GM13977 (cell line): ENCODE measurements around the gene MAP3K6.

Experiments
- DNase-seq: peaks from one replicate; pipeline ENCODE4 v3.0.0; 2012; ENCODE audit warnings: low spot score
- in situ Hi-C: fragments of 300-500 bp; cut with MboI; formaldehyde crosslinking; loops from one replicate; pipeline ENCODE4 v1.12.0; 2022; ENCODE audit warnings: low sequenced_read_pairs, low pct_unique_long_range_greater_than_20kb, mixed read lengths, inconsistent platforms; ENCODE audit not compliant: unreplicated experiment
- TF ChIP-seq, protein P1 (sequence below): IDR thresholded peaks from 2 replicates; pipeline ENCODE4 v1.5.1; 2012; ENCODE audit warnings: mild to moderate bottlenecking, control low read depth; ENCODE audit not compliant: insufficient read depth; ENCODE audit errors: extremely low read depth, missing control alignments

MAP3K6 gene

GRCh38 chr1:27395441-27396195 lies 28.9 kb upstream of the MAP3K6 start:
- peak; percentile 91 for DNase-seq
- in situ Hi-C loops: no loop called here
- TF ChIP-seq, protein P1, sequence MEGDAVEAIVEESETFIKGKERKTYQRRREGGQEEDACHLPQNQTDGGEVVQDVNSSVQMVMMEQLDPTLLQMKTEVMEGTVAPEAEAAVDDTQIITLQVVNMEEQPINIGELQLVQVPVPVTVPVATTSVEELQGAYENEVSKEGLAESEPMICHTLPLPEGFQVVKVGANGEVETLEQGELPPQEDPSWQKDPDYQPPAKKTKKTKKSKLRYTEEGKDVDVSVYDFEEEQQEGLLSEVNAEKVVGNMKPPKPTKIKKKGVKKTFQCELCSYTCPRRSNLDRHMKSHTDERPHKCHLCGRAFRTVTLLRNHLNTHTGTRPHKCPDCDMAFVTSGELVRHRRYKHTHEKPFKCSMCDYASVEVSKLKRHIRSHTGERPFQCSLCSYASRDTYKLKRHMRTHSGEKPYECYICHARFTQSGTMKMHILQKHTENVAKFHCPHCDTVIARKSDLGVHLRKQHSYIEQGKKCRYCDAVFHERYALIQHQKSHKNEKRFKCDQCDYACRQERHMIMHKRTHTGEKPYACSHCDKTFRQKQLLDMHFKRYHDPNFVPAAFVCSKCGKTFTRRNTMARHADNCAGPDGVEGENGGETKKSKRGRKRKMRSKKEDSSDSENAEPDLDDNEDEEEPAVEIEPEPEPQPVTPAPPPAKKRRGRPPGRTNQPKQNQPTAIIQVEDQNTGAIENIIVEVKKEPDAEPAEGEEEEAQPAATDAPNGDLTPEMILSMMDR: peak; percentile 95

DNA sequence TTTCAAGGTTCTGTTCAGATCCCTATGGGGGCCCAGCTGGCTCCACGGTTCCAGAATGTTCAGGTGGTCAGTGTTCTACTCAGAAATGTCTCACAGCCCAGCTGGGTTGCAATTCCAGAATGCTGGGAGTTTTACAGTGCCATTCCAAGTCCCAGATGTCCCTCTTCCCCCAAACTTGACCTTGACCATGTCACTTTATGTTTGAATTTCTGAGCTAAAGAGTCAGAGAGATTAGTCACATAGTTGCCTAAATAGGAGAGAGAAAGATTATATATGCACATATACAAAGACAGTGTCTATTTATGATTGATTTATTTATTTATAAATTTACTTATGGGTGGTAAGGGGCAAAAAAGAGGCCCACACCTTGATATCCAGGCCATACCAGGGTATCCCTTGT lies 28.2 kb upstream of the MAP3K6 start:
- in situ Hi-C loops: loop anchor here (5.0 kb wide), 2 partner anchors 93 to 212 kb away; no protein-coding TSS in a partner anchor
- peak; percentile 12 for DNase-seq
- TF ChIP-seq, protein P1: no peak

DNA sequence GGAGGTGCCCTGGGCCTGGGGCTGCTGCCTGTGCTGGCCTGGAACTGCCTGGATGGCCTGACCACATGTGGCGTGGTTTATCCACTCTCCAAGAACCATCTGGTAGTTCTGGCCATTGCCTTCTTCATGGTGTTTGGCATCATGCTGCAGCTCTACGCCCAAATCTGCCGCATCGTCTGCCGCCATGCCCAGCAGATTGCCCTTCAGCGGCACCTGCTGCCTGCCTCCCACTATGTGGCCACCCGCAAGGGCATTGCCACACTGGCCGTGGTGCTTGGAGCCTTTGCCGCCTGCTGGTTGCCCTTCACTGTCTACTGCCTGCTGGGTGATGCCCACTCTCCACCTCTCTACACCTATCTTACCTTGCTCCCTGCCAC lies 27.5 kb upstream of the MAP3K6 start:
- TF ChIP-seq, protein P1: no peak
- DNase-seq: peak; percentile 12
- in situ Hi-C loops: loop anchor here (5.0 kb wide), 2 partner anchors 92 to 213 kb away; no protein-coding TSS in a partner anchor

GRCh38 chr1:27393641-27394281 lies 27.0 kb upstream of the MAP3K6 start:
- in situ Hi-C loops: loop anchor here (5.0 kb wide), 2 partner anchors 91 to 214 kb away; no protein-coding TSS in a partner anchor
- TF ChIP-seq, protein P1: no peak
- DNase-seq: peak; percentile 7

GRCh38 chr1:27392778-27393635 lies 26.2 kb upstream of the MAP3K6 start:
- DNase-seq: peak; percentile 32
- in situ Hi-C loops: loop anchor here (5.0 kb wide), 2 partner anchors 91 to 214 kb away; no protein-coding TSS in a partner anchor
- TF ChIP-seq, protein P1: peak; percentile 29
